DMS153 treated with DMSO at 0.1 percent for 48 hours (cell line): ENCODE results near the gene ARMH1.
A peak's percentile ranks its signal among the peaks of the same experiment; 100 is the strongest.
"Not testable (repeated sequence)": the region's sequence is repeated elsewhere in the genome, so short reads cannot be mapped to it uniquely, and the experiment has no call there.

Experiments used
- DNase-seq: peaks from one replicate; lab custom pipeline; 2025; ENCODE audit not compliant: unreplicated experiment; lab: John Stamatoyannopoulos, UW

ARMH1 gene

GRCh38 chr1:44666719-44667118 is 7.8 kb upstream of the ARMH1 start:
- not testable (repeated sequence) for DNase-seq

- no peak for DNase-seq
Measured at GRCh38 chr1:44670751-44671640, 3.5 kb upstream of the ARMH1 start.

GRCh38 chr1:44672254-44672955 is 2.1 kb upstream of the ARMH1 start:
- DNase-seq, result no peak

- no peak for DNase-seq
Measured at GRCh38 chr1:44672961-44673674, 1.4 kb upstream of the ARMH1 start.

GRCh38 chr1:44673675-44674112 is 820 bp upstream of the ARMH1 start:
- no peak for DNase-seq

GRCh38 chr1:44675186-44675585 is 672 bp downstream of the ARMH1 start:
- DNase-seq, result no peak

- DNase-seq, result no peak
Measured at GRCh38 chr1:44676484-44677200, 2.1 kb downstream of the ARMH1 start.

- DNase-seq, result peak; percentile 38
Measured at GRCh38 chr1:44677201-44677766, 2.8 kb downstream of the ARMH1 start.

- DNase-seq, result no peak
Measured at GRCh38 chr1:44678120-44678519, 3.6 kb downstream of the ARMH1 start.

- DNase-seq, result no peak
Measured at GRCh38 chr1:44678626-44679025, 4.1 kb downstream of the ARMH1 start.

GRCh38 chr1:44679468-44679867 is 5.0 kb downstream of the ARMH1 start:
- no peak for DNase-seq

GRCh38 chr1:44681905-44682882 is 7.7 kb downstream of the ARMH1 start:
- no peak for DNase-seq

- DNase-seq, result no peak
Measured at GRCh38 chr1:44682883-44683265, 8.4 kb downstream of the ARMH1 start.

GRCh38 chr1:44684525-44684924 is 10.0 kb downstream of the ARMH1 start:
- no peak for DNase-seq

GRCh38 chr1:44685218-44685617 is 10.7 kb downstream of the ARMH1 start:
- no peak for DNase-seq

GRCh38 chr1:44685881-44686280 is 11.4 kb downstream of the ARMH1 start:
- DNase-seq, result no peak

GRCh38 chr1:44688760-44689446 is 14.4 kb downstream of the ARMH1 start:
- DNase-seq, result no peak

- DNase-seq, result no peak
Measured at GRCh38 chr1:44689447-44689765, 14.9 kb downstream of the ARMH1 start.

- no peak for DNase-seq
Measured at GRCh38 chr1:44693159-44693558, 18.6 kb downstream of the ARMH1 start.
